AG04450 (cell line): ENCODE results near the gene HPCAL1. TPM values are rescaled to one million over a fixed set of nuclear protein-coding genes. Genes with fewer than 3 reads are reported as not detected.

Experiments
- CTCF ChIA-PET: fragments of 300-600, 350-600 bp; formaldehyde crosslinking; extraction: SDS; loops from one replicate; lab custom pipeline; 2022; ENCODE audit warnings: antibody characterized with exemption, inconsistent platforms; lab: Charles Lee
- POLR2A ChIA-PET: fragments of 350-600 bp; formaldehyde crosslinking; extraction: SDS; loops from one replicate; lab custom pipeline; 2021; ENCODE audit warnings: antibody characterized with exemption, inconsistent platforms; lab: Yijun Ruan, JAX
- DNase-seq: peaks from one replicate; pipeline ENCODE4 v3.0.0-alpha.2; 2011; ENCODE audit warnings: low read depth, low spot score
- H3K27ac ChIP-seq: one replicate; pipeline ENCODE4 v1.5.1; 2012; ENCODE audit warnings: low read depth, low read length, control low read depth
- H3K27me3 ChIP-seq: one replicate; pipeline ENCODE4 v1.6.0; 2012; ENCODE audit warnings: low read length; ENCODE audit not compliant: control insufficient read depth, insufficient read depth
- H3K4me3 ChIP-seq: 2 replicates; pipeline ENCODE4 v1.5.1; 2011; ENCODE audit warnings: mild to moderate bottlenecking, low read depth, low read length, control low read depth
- H3K9me3 ChIP-seq: 2 replicates; pipeline ENCODE4 v1.5.1; 2012; ENCODE audit warnings: low read length; ENCODE audit not compliant: control insufficient read depth, insufficient read depth
- CTCF ChIP-seq: IDR thresholded peaks from 2 replicates; pipeline ENCODE4 v1.5.1; 2011; ENCODE audit warnings: low read depth, low read length, control low read depth, inconsistent platforms
- polyA plus RNA-seq: library from polyadenylated mRNA; depleted of rRNA; stranded (reverse); fragments of >200 nt; gene quantifications from 2 replicates; pipeline ENCODE4 v1.2.3, GENCODE V29; 2011

The HPCAL1 gene
- polyA plus RNA-seq, 1 experiment: 14.4 TPM

GRCh38 chr2:10269711-10270610 lies 32.7 kb upstream of the HPCAL1 start:
- ChIA-PET POLR2A (no interaction called here), CTCF (interaction anchor here (1.0 to 2.2 kb wide), 3 partner anchors 139 to 165 kb away, joined by 3 to 10 read pairs (median 9); no protein-coding TSS in a partner anchor)
- TF ChIP-seq CTCF: no peak
- H3K4me3 ChIP-seq: no peak overlapping the region
- no peaks in the 10 kb centered on the region for H3K9me3 ChIP-seq
- no peak for DNase-seq
- peaks cover 2% of the 10 kb centered on the region for H3K27me3 ChIP-seq
- H3K27ac ChIP-seq: no peak overlapping the region

GRCh38 chr2:10271509-10271908 lies 31.2 kb upstream of the HPCAL1 start:
- no peaks in the 10 kb centered on the region for H3K27me3 ChIP-seq
- ChIA-PET POLR2A (interaction anchor here (0.6 kb wide), 1 partner anchor 39 kb away, joined by 3 read pairs; no protein-coding TSS in a partner anchor), CTCF (interaction anchor here (1.8 to 2.2 kb wide), 2 partner anchors 138 to 164 kb away, joined by 9 to 10 read pairs; no protein-coding TSS in a partner anchor)
- no peak overlapping the region for H3K4me3 ChIP-seq
- no peak for DNase-seq
- H3K27ac ChIP-seq: no peak overlapping the region
- no peaks in the 10 kb centered on the region for H3K9me3 ChIP-seq
- no peak for TF ChIP-seq CTCF

DNA sequence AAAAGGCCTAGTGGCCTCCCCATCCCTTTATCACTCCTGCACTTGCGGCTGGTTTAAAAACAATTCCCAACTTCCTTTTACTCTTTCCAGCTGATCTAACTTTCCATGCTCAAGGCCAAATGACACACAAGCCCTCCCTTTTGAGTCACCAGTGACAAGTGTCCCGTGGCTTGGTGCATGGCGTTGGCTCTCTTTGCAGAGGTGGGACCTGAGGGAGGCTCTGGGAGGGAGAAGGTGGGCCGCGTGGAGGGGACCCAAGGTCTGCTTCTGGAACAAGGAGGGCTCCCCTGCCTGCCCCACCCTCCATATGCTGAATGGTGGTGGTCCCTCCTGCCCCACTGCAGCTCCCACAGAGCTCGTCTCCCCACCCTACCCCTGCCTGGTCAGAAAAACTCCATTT lies 30.8 kb upstream of the HPCAL1 start:
- CTCF ChIA-PET: interaction anchor here (2.2 kb wide), 1 partner anchor 137 kb away, joined by 9 read pairs; no protein-coding TSS in a partner anchor
- TF ChIP-seq CTCF: no peak
- Histone ChIP-seq H3K9me3 (no peaks in the 10 kb centered on the region), H3K27me3 (no peaks in the 10 kb centered on the region), H3K4me3 (no peak overlapping the region), H3K27ac (no peak overlapping the region)
- POLR2A ChIA-PET: no interaction called here
- DNase-seq: no peak

- ChIA-PET POLR2A (no interaction called here), CTCF (no interaction called here)
- no peak for TF ChIP-seq CTCF
- Histone ChIP-seq H3K9me3 (no peaks in the 10 kb centered on the region), H3K27ac (no peak overlapping the region), H3K4me3 (no peak overlapping the region), H3K27me3 (no peaks in the 10 kb centered on the region)
- DNase-seq: no peak
Measured at GRCh38 chr2:10272464-10272863, 30.2 kb upstream of the HPCAL1 start.
